Lower leg skin (tissue), 3 donors: ENCODE measurements around the gene TEX26.

Experiments
- CTCF ChIP-seq, 3 donors: fragments of 450-650 bp; IDR thresholded peaks; one replicate each; pipeline ENCODE4 v1.5.1; 2016; ENCODE audit warnings: antibody characterized with exemption in 3 of 3, mild to moderate bottlenecking in 3 of 3, moderate library complexity in 2 of 3
- POLR2A ChIP-seq, 2 donors: fragments of 450-650 bp; IDR thresholded peaks; one replicate each; pipeline ENCODE4 v1.6.1; 2016 to 2017; ENCODE audit warnings: antibody characterized with exemption in 2 of 2, mild to moderate bottlenecking in 1 of 2, moderate library complexity in 1 of 2

GRCh38 chr13:31011901-31012654 lies 79.6 kb downstream of the TEX26 start:
- TF ChIP-seq CTCF (IDR thresholded peaks at IDR 0.05) (no peak), POLR2A (IDR thresholded peaks at IDR 0.05) (no peak)
